Dendritic cell treated with granulocyte-macrophage colony-stimulating factor and Interleukin-4, amounts not matched to agents 40 ng/mL and 50 ng/mL, for 4 days (primary cell): ENCODE results near the gene B4GALNT1.
A peak's percentile ranks its signal among the peaks of the same experiment; 100 is the strongest.
"Not testable (repeated sequence)": the region's sequence is repeated elsewhere in the genome, so short reads cannot be mapped to it uniquely, and the experiment has no call there.

Experiments
- H3K27ac Mint-ChIP-seq: one replicate; pipeline ENCODE4 v1.8.0; 2022; ENCODE audit warnings: mild to moderate bottlenecking, mixed read lengths
- H3K27me3 Mint-ChIP-seq: one replicate; pipeline ENCODE4 v1.8.0; 2022; ENCODE audit warnings: mild to moderate bottlenecking, mixed read lengths
- H3K36me3 Mint-ChIP-seq: one replicate; pipeline ENCODE4 v1.8.0; 2022; ENCODE audit warnings: low read depth, mixed read lengths
- H3K4me1 Mint-ChIP-seq: one replicate; pipeline ENCODE4 v1.8.0; 2022; ENCODE audit warnings: low read depth, mixed read lengths
- H3K4me3 Mint-ChIP-seq: one replicate; pipeline ENCODE4 v1.8.0; 2022; ENCODE audit warnings: mild to moderate bottlenecking, moderate library complexity, mixed read lengths
- H3K9me3 Mint-ChIP-seq: one replicate; pipeline ENCODE4 v1.8.0; 2022; ENCODE audit warnings: mixed read lengths
- intact Hi-C: fragments of 100-400 bp; cut with micrococcal nuclease; formaldehyde crosslinking; loops from one replicate; pipeline ENCODE4 v1.15.0; 2022

The B4GALNT1 gene

GRCh38 chr12:57620936-57621496 is 12.0 kb downstream of the B4GALNT1 start:
- Mint-ChIP-seq H3K9me3 (no peaks in the 10 kb centered on the region), H3K27ac (peak overlapping the region; percentile 34), H3K36me3 (no peaks in the 10 kb centered on the region), H3K4me1 (peaks cover 48% of the 10 kb centered on the region), H3K27me3 (peaks cover 97% of the 10 kb centered on the region), H3K4me3 (peak overlapping the region; percentile 73)
- intact Hi-C loops = loop anchor here (1.0 to 2.0 kb wide), 2 partner anchors 38 to 162 kb away; partner anchors contain the start of gene GLI1

- Mint-ChIP-seq H3K36me3 (no peaks in the 10 kb centered on the region), H3K27me3 (peaks cover 97% of the 10 kb centered on the region), H3K4me1 (peaks cover 48% of the 10 kb centered on the region), H3K9me3 (no peaks in the 10 kb centered on the region), H3K27ac (peak overlapping the region; percentile 34), H3K4me3 (peak overlapping the region; percentile 73)
- intact Hi-C loops = loop anchor here (2.0 kb wide), 1 partner anchor 162 kb away; the partner anchor contains the start of gene GLI1
These were observed 12.6 kb downstream of the B4GALNT1 start for GRCh38 chr12:57620245-57620935.

GRCh38 chr12:57619434-57620244 is 13.4 kb downstream of the B4GALNT1 start:
- intact Hi-C loops = loop anchor here (2.0 kb wide), 1 partner anchor 161 kb away; the partner anchor contains the start of gene GLI1
- Mint-ChIP-seq H3K36me3 (no peaks in the 10 kb centered on the region), H3K27me3 (peaks cover 97% of the 10 kb centered on the region), H3K27ac (no peak overlapping the region), H3K4me3 (no peak overlapping the region), H3K9me3 (no peaks in the 10 kb centered on the region), H3K4me1 (peaks cover 49% of the 10 kb centered on the region)

GRCh38 chr12:57618966-57619433 is 14.0 kb downstream of the B4GALNT1 start:
- H3K27me3 Mint-ChIP-seq = peaks cover 97% of the 10 kb centered on the region
- H3K9me3 Mint-ChIP-seq = no peaks in the 10 kb centered on the region
- no peak overlapping the region for H3K4me3 Mint-ChIP-seq
- intact Hi-C loops = no loop called here
- H3K27ac Mint-ChIP-seq = no peak overlapping the region
- H3K4me1 Mint-ChIP-seq = peaks cover 50% of the 10 kb centered on the region
- no peaks in the 10 kb centered on the region for H3K36me3 Mint-ChIP-seq

GRCh38 chr12:57618431-57618830 is 14.6 kb downstream of the B4GALNT1 start:
- Mint-ChIP-seq H3K27me3 (peaks cover 97% of the 10 kb centered on the region), H3K4me1 (peaks cover 46% of the 10 kb centered on the region)
- H3K9me3 Mint-ChIP-seq, H3K27ac Mint-ChIP-seq, H3K4me3 Mint-ChIP-seq, intact Hi-C loops, H3K36me3 Mint-ChIP-seq: not testable (repeated sequence)

- Mint-ChIP-seq H3K27me3 (peaks cover 99% of the 10 kb centered on the region), H3K4me3 (no peak overlapping the region), H3K36me3 (no peaks in the 10 kb centered on the region), H3K27ac (no peak overlapping the region), H3K9me3 (no peaks in the 10 kb centered on the region), H3K4me1 (peaks cover 41% of the 10 kb centered on the region)
- intact Hi-C loops = no loop called here
These were observed 15.1 kb downstream of the B4GALNT1 start for GRCh38 chr12:57617942-57618341.

GRCh38 chr12:57616383-57617101 is 16.5 kb downstream of the B4GALNT1 start:
- intact Hi-C loops = no loop called here
- H3K9me3 Mint-ChIP-seq = no peaks in the 10 kb centered on the region

GRCh38 chr12:57615637-57616036 is 17.4 kb downstream of the B4GALNT1 start:
- H3K4me3 Mint-ChIP-seq = no peak overlapping the region
- peaks cover 27% of the 10 kb centered on the region for H3K4me1 Mint-ChIP-seq
- no peaks in the 10 kb centered on the region for H3K36me3 Mint-ChIP-seq
- intact Hi-C loops = no loop called here
- no peaks in the 10 kb centered on the region for H3K9me3 Mint-ChIP-seq
- no peak overlapping the region for H3K27ac Mint-ChIP-seq
- H3K27me3 Mint-ChIP-seq = peaks cover 97% of the 10 kb centered on the region

More at GRCh38 chr12:57616383-57617101, 16.5 kb downstream of the B4GALNT1 start:
- Mint-ChIP-seq H3K4me1 (peaks cover 31% of the 10 kb centered on the region), H3K27me3 (peaks cover 97% of the 10 kb centered on the region), H3K27ac (no peak overlapping the region), H3K36me3 (no peaks in the 10 kb centered on the region), H3K4me3 (no peak overlapping the region)

GRCh38 chr12:57614948-57615500 is 18.0 kb downstream of the B4GALNT1 start:
- no peaks in the 10 kb centered on the region for H3K9me3 Mint-ChIP-seq
- no peak overlapping the region for H3K27ac Mint-ChIP-seq
- H3K4me3 Mint-ChIP-seq = no peak overlapping the region
- H3K36me3 Mint-ChIP-seq = no peaks in the 10 kb centered on the region
- H3K27me3 Mint-ChIP-seq = peaks cover 97% of the 10 kb centered on the region
- intact Hi-C loops = no loop called here
- peaks cover 28% of the 10 kb centered on the region for H3K4me1 Mint-ChIP-seq

- no peaks in the 10 kb centered on the region for H3K9me3 Mint-ChIP-seq
- peaks cover 96% of the 10 kb centered on the region for H3K27me3 Mint-ChIP-seq
- peaks cover 26% of the 10 kb centered on the region for H3K4me1 Mint-ChIP-seq
- intact Hi-C loops = no loop called here
- no peak overlapping the region for H3K4me3 Mint-ChIP-seq
- H3K27ac Mint-ChIP-seq = no peak overlapping the region
- no peaks in the 10 kb centered on the region for H3K36me3 Mint-ChIP-seq
These were observed 18.6 kb downstream of the B4GALNT1 start for GRCh38 chr12:57614178-57614947.

- Mint-ChIP-seq H3K36me3 (no peaks in the 10 kb centered on the region), H3K27me3 (peaks cover 96% of the 10 kb centered on the region), H3K4me3 (no peak overlapping the region), H3K27ac (no peak overlapping the region), H3K9me3 (no peaks in the 10 kb centered on the region), H3K4me1 (peaks cover 20% of the 10 kb centered on the region)
- intact Hi-C loops = no loop called here
These were observed 19.4 kb downstream of the B4GALNT1 start for GRCh38 chr12:57613427-57614109.

GRCh38 chr12:57612711-57613426 is 20.1 kb downstream of the B4GALNT1 start:
- Mint-ChIP-seq H3K4me1 (peaks cover 20% of the 10 kb centered on the region), H3K4me3 (no peak overlapping the region), H3K27ac (no peak overlapping the region), H3K9me3 (no peaks in the 10 kb centered on the region), H3K27me3 (peaks cover 94% of the 10 kb centered on the region), H3K36me3 (no peaks in the 10 kb centered on the region)
- intact Hi-C loops = no loop called here
